ENCODE data around the gene SP5.
"Not testable (repeated sequence)": the region's sequence is repeated elsewhere in the genome, so short reads cannot be mapped to it uniquely, and the experiment has no call there.

SP5 gene

GRCh38 chr2:170737821-170738220, 22.7 kb downstream of the SP5 start:
- no peak for DNase-seq (ENCODE audit: low read depth in 3 of 3, low spot score in 1 of 3)

GRCh38 chr2:170739048-170739447, 23.9 kb downstream of the SP5 start:
- DNase-seq (ENCODE audit: low read depth in 3 of 3, low spot score in 1 of 3), result no peak

- DNase-seq (ENCODE audit: low read depth in 3 of 3, low spot score in 1 of 3), result no peak
Measured at GRCh38 chr2:170739507-170740046, 24.4 kb downstream of the SP5 start.

- no peak for DNase-seq (ENCODE audit: low read depth in 3 of 3, low spot score in 1 of 3)
Measured at GRCh38 chr2:170740660-170741059, 25.5 kb downstream of the SP5 start.

- no peak for DNase-seq (ENCODE audit: low read depth in 3 of 3, low spot score in 1 of 3)
Measured at GRCh38 chr2:170742000-170742399, 26.9 kb downstream of the SP5 start.

GRCh38 chr2:170742896-170743529, 27.9 kb downstream of the SP5 start:
- DNase-seq (ENCODE audit: low read depth in 3 of 3, low spot score in 1 of 3), result no peak

- no peak for DNase-seq (ENCODE audit: low read depth in 3 of 3, low spot score in 1 of 3)
Measured at GRCh38 chr2:170743530-170744239, 28.5 kb downstream of the SP5 start.

- DNase-seq (ENCODE audit: low read depth in 3 of 3, low spot score in 1 of 3), result no peak
Measured at GRCh38 chr2:170744248-170745002, 29.3 kb downstream of the SP5 start.

GRCh38 chr2:170745305-170745704, 30.2 kb downstream of the SP5 start:
- DNase-seq (ENCODE audit: low read depth in 3 of 3, low spot score in 1 of 3), result no peak

GRCh38 chr2:170747921-170748320, 32.8 kb downstream of the SP5 start:
- no peak for DNase-seq (ENCODE audit: low read depth in 3 of 3, low spot score in 1 of 3)

- DNase-seq (ENCODE audit: low read depth in 3 of 3, low spot score in 1 of 3), result not testable (repeated sequence)
Measured at GRCh38 chr2:170751555-170751954, 36.4 kb downstream of the SP5 start.

GRCh38 chr2:170761572-170761971, 46.4 kb downstream of the SP5 start:
- DNase-seq (ENCODE audit: low read depth in 3 of 3, low spot score in 1 of 3), result no peak

GRCh38 chr2:170762760-170763159, 47.6 kb downstream of the SP5 start:
- DNase-seq (ENCODE audit: low read depth in 3 of 3, low spot score in 1 of 3), result no peak

GRCh38 chr2:170763232-170763631, 48.1 kb downstream of the SP5 start:
- DNase-seq (ENCODE audit: low read depth in 3 of 3, low spot score in 1 of 3), result no peak

GRCh38 chr2:170764880-170765261, 49.7 kb downstream of the SP5 start:
- DNase-seq (ENCODE audit: low read depth in 3 of 3, low spot score in 1 of 3), result no peak

- no peak for DNase-seq (ENCODE audit: low read depth in 3 of 3, low spot score in 1 of 3)
Measured at GRCh38 chr2:170766693-170767092, 51.6 kb downstream of the SP5 start.
